HepG2 (cell line): ENCODE measurements around the gene SLC25A19. TPM values are rescaled to one million over a fixed set of nuclear protein-coding genes. Genes with fewer than 3 reads are reported as not detected.

ENCODE experiments used
- ETV5 ChIP-seq: IDR thresholded peaks from 2 replicates; pipeline ENCODE4 v1.6.1; 2018; ENCODE audit warnings: missing biosample characterization, missing genetic modification reagents, inconsistent platforms, borderline replicate concordance
- HDAC1 ChIP-seq: sonication (generic); formaldehyde crosslinking; IDR thresholded peaks from 2 replicates; pipeline ENCODE4 v1.5.1; 2020; ENCODE audit warnings: mild to moderate bottlenecking, missing genetic modification reagents
- PHF8 ChIP-seq: sonication (generic); formaldehyde crosslinking; IDR thresholded peaks from 2 replicates; pipeline ENCODE4 v1.5.0; 2020; ENCODE audit warnings: missing genetic modification reagents
- RBM39 ChIP-seq: fragments of 200-400 bp; formaldehyde crosslinking; IDR thresholded peaks from one replicate; pipeline ENCODE4 v1.6.1; 2018; ENCODE audit warnings: antibody characterized with exemption, mild to moderate bottlenecking, low read depth, low read length; ENCODE audit not compliant: poor library complexity, severe bottlenecking
- RORA ChIP-seq: sonication (generic); formaldehyde crosslinking; IDR thresholded peaks from 2 replicates; pipeline ENCODE4 v1.5.0; 2020; ENCODE audit warnings: mild to moderate bottlenecking, missing genetic modification reagents, moderate library complexity
- SIN3B ChIP-seq: fragments of 150-350 bp; IDR thresholded peaks from 2 replicates; pipeline ENCODE4 v1.6.1; 2014; ENCODE audit warnings: low read length
- TCF12 ChIP-seq, 2 experiments: fragments of 450-650 bp in 1 of 2; sonication (generic) in 1 of 2; formaldehyde crosslinking in 1 of 2; IDR thresholded peaks; 2 replicates each; pipeline versions ENCODE4 v1.6.1 to v1.8.0; 2017 to 2022; ENCODE audit warnings: antibody characterized with exemption in 1 of 2, mild to moderate bottlenecking in 1 of 2, missing genetic modification reagents in 1 of 2, moderate library complexity in 1 of 2
- TEAD3 ChIP-seq: optimal IDR thresholded peaks from 2 replicates; pipeline ENCODE3; 2016; ENCODE audit warnings: borderline replicate concordance
- ZFYVE20 ChIP-seq: sonication (generic); formaldehyde crosslinking; IDR thresholded peaks from 2 replicates; pipeline ENCODE4 v1.8.0; 2023; ENCODE audit warnings: low read depth, mild to moderate bottlenecking, moderate library complexity, missing genetic modification reagents, borderline replicate concordance
- ZNF136 ChIP-seq: sonication (generic); formaldehyde crosslinking; IDR thresholded peaks from 2 replicates; pipeline ENCODE4 v1.8.1; 2022; ENCODE audit warnings: low read depth, mild to moderate bottlenecking, moderate library complexity, missing genetic modification reagents
- ZNF138 ChIP-seq: sonication (generic); formaldehyde crosslinking; IDR thresholded peaks from 2 replicates; pipeline ENCODE4 v1.5.0; 2020; ENCODE audit warnings: mild to moderate bottlenecking, low read depth, missing genetic modification reagents
- ZNF510 ChIP-seq: sonication (generic); formaldehyde crosslinking; IDR thresholded peaks from 2 replicates; pipeline ENCODE4 v1.4.0; 2020; ENCODE audit warnings: low read depth, mild to moderate bottlenecking, missing genetic modification reagents
- ZNF552 ChIP-seq: sonication (generic); formaldehyde crosslinking; IDR thresholded peaks from 2 replicates; pipeline ENCODE4 v1.9.0; 2022; ENCODE audit warnings: missing genetic modification reagents, mild to moderate bottlenecking, borderline replicate concordance
- ZNF672 ChIP-seq: sonication (generic); formaldehyde crosslinking; IDR thresholded peaks from 2 replicates; pipeline ENCODE4 v1.8.1; 2022; ENCODE audit warnings: missing genetic modification reagents
- ZNF766 ChIP-seq: sonication (generic); formaldehyde crosslinking; IDR thresholded peaks from 2 replicates; pipeline ENCODE4 v1.5.0; 2020; ENCODE audit warnings: missing genetic modification reagents, borderline replicate concordance
- ZZZ3 ChIP-seq: sonication (generic); formaldehyde crosslinking; IDR thresholded peaks from 2 replicates; pipeline ENCODE4 v1.4.0; 2020; ENCODE audit warnings: missing genetic modification reagents, mild to moderate bottlenecking, borderline replicate concordance
- polyA plus RNA-seq, 8 experiments: library from polyadenylated mRNA; depleted of rRNA in 3 of 8; stranded (reverse) in 7 of 8; unstranded in 1 of 8; fragments of >200 nt; fragmentation: Illumina TruSeq in 4 of 8; extraction: Trizol in 4 of 8; gene quantifications; 2 replicates each; pipeline versions ENCODE4 v1.2.1 to v1.2.3, GENCODE V29; 2011 to 2016; ENCODE audit warnings: low read depth in 4 of 8, missing spikeins in 1 of 8, mixed read lengths in 1 of 8; ENCODE audit not compliant: insufficient read depth in 1 of 8
- total RNA-seq, 5 experiments: library from RNA; depleted of rRNA; stranded (reverse); fragments of >200 nt; fragmentation: Illumina TruSeq; extraction: Trizol; gene quantifications; 2 replicates each; pipeline ENCODE4 v1.2.3, GENCODE V29; 2016; ENCODE audit warnings: low read depth in 1 of 5
- TF ChIP-seq, protein P1 (sequence below): sonication (generic); formaldehyde crosslinking; IDR thresholded peaks from 2 replicates; pipeline ENCODE4 v1.4.0; 2020; ENCODE audit warnings: missing genetic modification reagents, borderline replicate concordance
- TF ChIP-seq, protein P2 (sequence below), 2 experiments: fragments of 450-650 bp in 1 of 2; sonication (generic) in 1 of 2; formaldehyde crosslinking; IDR thresholded peaks; 2 replicates each; pipeline versions ENCODE4 v1.5.0 to v1.8.0; 2020 to 2022; ENCODE audit warnings: mild to moderate bottlenecking in 1 of 2, missing genetic modification reagents in 1 of 2
- TF ChIP-seq, protein P3 (sequence below): IDR thresholded peaks from 2 replicates; pipeline ENCODE4 v1.6.1; 2016; ENCODE audit warnings: missing genetic modification reagents, missing compliant biosample characterization
- TF ChIP-seq, protein P4 (sequence below): sonication (generic); formaldehyde crosslinking; IDR thresholded peaks from 2 replicates; pipeline ENCODE4 v1.4.0; 2020; ENCODE audit warnings: missing genetic modification reagents, mild to moderate bottlenecking, borderline replicate concordance
- TF ChIP-seq, protein P5 (sequence below): sonication (generic); formaldehyde crosslinking; IDR thresholded peaks from 2 replicates; pipeline ENCODE4 v1.4.0; 2020; ENCODE audit warnings: mild to moderate bottlenecking, missing genetic modification reagents

The SLC25A19 gene
- total and polyA plus RNA-seq, 2 of the 13 experiments (the other 11 are each of a cell fraction or from before 2014, with no cell fraction given) = 24.4 to 41.4 TPM

DNA sequence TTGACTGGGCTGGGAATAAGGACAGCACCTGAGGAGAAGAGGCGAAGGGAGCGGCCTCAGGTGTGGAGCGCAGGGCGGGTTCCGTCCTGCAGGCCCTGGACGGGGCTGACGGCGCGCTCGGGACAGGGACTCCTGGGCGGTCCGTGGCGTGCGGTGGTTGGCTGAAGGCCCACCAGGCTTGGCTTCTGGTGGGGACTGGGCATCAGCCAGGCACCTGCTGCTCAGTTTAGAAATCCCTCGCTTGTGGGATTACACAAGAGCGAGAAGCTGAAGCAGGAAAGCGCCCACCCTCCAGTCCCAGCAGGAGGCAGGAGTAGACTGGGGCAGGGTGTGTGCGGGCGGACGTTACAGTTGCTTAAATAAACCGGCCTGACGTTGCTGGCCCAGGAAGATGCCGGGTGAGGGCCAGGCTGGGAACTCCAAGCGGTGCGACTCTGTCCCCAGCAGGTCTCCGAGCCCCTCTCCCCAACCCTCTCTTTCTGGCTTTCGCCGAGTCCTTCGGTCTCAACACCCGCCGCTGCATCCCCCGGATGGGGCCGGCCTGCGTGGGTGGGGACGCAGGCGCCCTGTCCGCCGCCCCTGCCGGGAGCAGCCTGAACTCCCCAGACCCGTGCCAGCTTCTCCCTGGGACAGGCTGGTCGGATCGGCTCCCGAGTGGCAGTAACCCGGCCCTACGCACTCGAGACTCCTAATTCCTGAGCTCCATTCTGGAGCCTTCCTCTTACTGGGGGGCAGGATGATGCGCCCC lies 18.8 kb downstream of the SLC25A19 start (continued):
- TF ChIP-seq RORA (CRISPR knock-in tag) (no peak), PHF8 (CRISPR knock-in tag) (peak; percentile 60; the same call in 1 of the 2 replicates), TCF12 (IDR thresholded peaks at IDR 0.05) (no peak), TCF12 (CRISPR knock-in tag; IDR thresholded peaks at IDR 0.05) (peak; percentile 23; the same call in 1 of the 2 replicates), HDAC1 (CRISPR knock-in tag) (peak; percentile 91), ETV5 (CRISPR knock-in tag) (peak; percentile 41), ZNF766 (CRISPR knock-in tag) (peak; percentile 95; the same call in 1 of the 2 replicates), ZNF136 (CRISPR knock-in tag) (0 out of 2 replicates have a peak, but pooled peaks have one; percentile 22), ZZZ3 (CRISPR knock-in tag) (peak; percentile 52; the same call in 1 of the 2 replicates), ZNF138 (CRISPR knock-in tag) (0 out of 2 replicates have a peak, but pooled peaks have one; percentile 50), TEAD3 (CRISPR knock-in tag) (no peak), ZNF552 (CRISPR knock-in tag) (no peak), SIN3B (no peak; the same call in 1 of the 2 replicates), ZNF510 (CRISPR knock-in tag) (no peak; the same call in 1 of the 2 replicates), ZNF672 (CRISPR knock-in tag) (no peak), ZFYVE20 (CRISPR knock-in tag) (no peak; the same call in 1 of the 2 replicates), RBM39 (peak; percentile 56)
- TF ChIP-seq, protein P1, sequence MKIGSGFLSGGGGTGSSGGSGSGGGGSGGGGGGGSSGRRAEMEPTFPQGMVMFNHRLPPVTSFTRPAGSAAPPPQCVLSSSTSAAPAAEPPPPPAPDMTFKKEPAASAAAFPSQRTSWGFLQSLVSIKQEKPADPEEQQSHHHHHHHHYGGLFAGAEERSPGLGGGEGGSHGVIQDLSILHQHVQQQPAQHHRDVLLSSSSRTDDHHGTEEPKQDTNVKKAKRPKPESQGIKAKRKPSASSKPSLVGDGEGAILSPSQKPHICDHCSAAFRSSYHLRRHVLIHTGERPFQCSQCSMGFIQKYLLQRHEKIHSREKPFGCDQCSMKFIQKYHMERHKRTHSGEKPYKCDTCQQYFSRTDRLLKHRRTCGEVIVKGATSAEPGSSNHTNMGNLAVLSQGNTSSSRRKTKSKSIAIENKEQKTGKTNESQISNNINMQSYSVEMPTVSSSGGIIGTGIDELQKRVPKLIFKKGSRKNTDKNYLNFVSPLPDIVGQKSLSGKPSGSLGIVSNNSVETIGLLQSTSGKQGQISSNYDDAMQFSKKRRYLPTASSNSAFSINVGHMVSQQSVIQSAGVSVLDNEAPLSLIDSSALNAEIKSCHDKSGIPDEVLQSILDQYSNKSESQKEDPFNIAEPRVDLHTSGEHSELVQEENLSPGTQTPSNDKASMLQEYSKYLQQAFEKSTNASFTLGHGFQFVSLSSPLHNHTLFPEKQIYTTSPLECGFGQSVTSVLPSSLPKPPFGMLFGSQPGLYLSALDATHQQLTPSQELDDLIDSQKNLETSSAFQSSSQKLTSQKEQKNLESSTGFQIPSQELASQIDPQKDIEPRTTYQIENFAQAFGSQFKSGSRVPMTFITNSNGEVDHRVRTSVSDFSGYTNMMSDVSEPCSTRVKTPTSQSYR (CRISPR knock-in tag) = no peak; the same call in 1 of the 2 replicates
- TF ChIP-seq, protein P2, sequence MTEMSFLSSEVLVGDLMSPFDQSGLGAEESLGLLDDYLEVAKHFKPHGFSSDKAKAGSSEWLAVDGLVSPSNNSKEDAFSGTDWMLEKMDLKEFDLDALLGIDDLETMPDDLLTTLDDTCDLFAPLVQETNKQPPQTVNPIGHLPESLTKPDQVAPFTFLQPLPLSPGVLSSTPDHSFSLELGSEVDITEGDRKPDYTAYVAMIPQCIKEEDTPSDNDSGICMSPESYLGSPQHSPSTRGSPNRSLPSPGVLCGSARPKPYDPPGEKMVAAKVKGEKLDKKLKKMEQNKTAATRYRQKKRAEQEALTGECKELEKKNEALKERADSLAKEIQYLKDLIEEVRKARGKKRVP (CRISPR knock-in tag; IDR thresholded peaks at IDR 0.05) = no peak
- TF ChIP-seq, protein P3, sequence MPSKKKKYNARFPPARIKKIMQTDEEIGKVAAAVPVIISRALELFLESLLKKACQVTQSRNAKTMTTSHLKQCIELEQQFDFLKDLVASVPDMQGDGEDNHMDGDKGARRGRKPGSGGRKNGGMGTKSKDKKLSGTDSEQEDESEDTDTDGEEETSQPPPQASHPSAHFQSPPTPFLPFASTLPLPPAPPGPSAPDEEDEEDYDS (CRISPR knock-in tag) = peak; percentile 57; the same call in 1 of the 2 replicates
- TF ChIP-seq, protein P4, sequence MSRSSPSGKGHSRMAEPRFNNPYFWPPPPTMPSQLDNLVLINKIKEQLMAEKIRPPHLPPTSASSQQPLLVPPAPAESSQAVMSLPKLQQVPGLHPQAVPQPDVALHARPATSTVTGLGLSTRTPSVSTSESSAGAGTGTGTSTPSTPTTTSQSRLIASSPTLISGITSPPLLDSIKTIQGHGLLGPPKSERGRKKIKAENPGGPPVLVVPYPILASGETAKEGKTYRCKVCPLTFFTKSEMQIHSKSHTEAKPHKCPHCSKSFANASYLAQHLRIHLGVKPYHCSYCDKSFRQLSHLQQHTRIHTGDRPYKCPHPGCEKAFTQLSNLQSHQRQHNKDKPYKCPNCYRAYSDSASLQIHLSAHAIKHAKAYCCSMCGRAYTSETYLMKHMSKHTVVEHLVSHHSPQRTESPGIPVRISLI (CRISPR knock-in tag) = no peak
- TF ChIP-seq, protein P5, sequence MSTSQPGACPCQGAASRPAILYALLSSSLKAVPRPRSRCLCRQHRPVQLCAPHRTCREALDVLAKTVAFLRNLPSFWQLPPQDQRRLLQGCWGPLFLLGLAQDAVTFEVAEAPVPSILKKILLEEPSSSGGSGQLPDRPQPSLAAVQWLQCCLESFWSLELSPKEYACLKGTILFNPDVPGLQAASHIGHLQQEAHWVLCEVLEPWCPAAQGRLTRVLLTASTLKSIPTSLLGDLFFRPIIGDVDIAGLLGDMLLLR (CRISPR knock-in tag) = 0 out of 2 replicates have a peak, but pooled peaks have one; percentile 19
